SK-N-SH (cell line): ENCODE data around the gene FANCD2OS. TPM values are rescaled to one million over a fixed set of nuclear protein-coding genes. Genes with fewer than 3 reads are reported as not detected.
A peak's percentile ranks its signal among the peaks of the same experiment; 100 is the strongest.

Experiments
- CTCF ChIA-PET: fragments of 300-600, 350-600 bp; formaldehyde crosslinking; extraction: SDS; loops from one replicate; lab custom pipeline; 2021; lab: Yijun Ruan, JAX
- POLR2A ChIA-PET: fragments of 350-600 bp; sonication (Branson Sonifier 250); formaldehyde crosslinking; extraction: SDS; loops from one replicate; lab custom pipeline; 2020; ENCODE audit warnings: antibody characterized with exemption, inconsistent platforms; lab: Yijun Ruan, JAX
- DNase-seq: peaks from one replicate; pipeline ENCODE4 v3.0.0; 2012
- H2AFZ ChIP-seq: fragments of 200-600 bp; sonication (generic); 2 replicates; pipeline ENCODE4 v1.8.1; 2016; ENCODE audit warnings: antibody characterized with exemption, mild to moderate bottlenecking, low read depth
- H3F3A ChIP-seq: fragments of 200-600 bp; sonication (generic); replicated peaks from 2 replicates; pipeline ENCODE3; 2016; ENCODE audit warnings: antibody characterized with exemption, mild to moderate bottlenecking; ENCODE audit not compliant: insufficient read depth
- H3K27ac ChIP-seq, 2 experiments: fragments of 200-500 bp in 1 of 2; fragments of 200-600 bp in 1 of 2; sonication (Bioruptor generic) in 1 of 2; sonication (generic), shearing (Covaris generic) in 1 of 2; 2 replicates each; pipeline versions ENCODE4 v1.5.1 to v1.6.1; 2014 to 2016; ENCODE audit warnings: low read depth in 2 of 2, inconsistent platforms in 1 of 2, low read length in 1 of 2, mild to moderate bottlenecking in 1 of 2, mixed read lengths in 1 of 2
- H3K27me3 ChIP-seq: fragments of 200-600 bp; sonication (generic), shearing (Covaris generic); 2 replicates; pipeline ENCODE4 v1.6.1; 2016; ENCODE audit warnings: mixed run types; ENCODE audit not compliant: insufficient read depth
- H3K36me3 ChIP-seq, 2 experiments: fragments of 200-500 bp in 1 of 2; fragments of 200-600 bp in 1 of 2; sonication (Bioruptor generic) in 1 of 2; sonication (generic) in 1 of 2; replicated peaks in 1 of 2; 2 replicates each; pipeline versions ENCODE3 to v1.5.1; 2014 to 2016; ENCODE audit warnings: low read length in 1 of 2, mild to moderate bottlenecking in 1 of 2; ENCODE audit not compliant: insufficient read depth in 2 of 2, control insufficient read depth in 1 of 2
- H3K4me1 ChIP-seq, 2 experiments: fragments of 200-500 bp in 1 of 2; fragments of 200-600 bp in 1 of 2; sonication (Bioruptor generic) in 1 of 2; sonication (generic), shearing (Covaris generic) in 1 of 2; 2 replicates each; pipeline versions ENCODE4 v1.5.1 to v1.6.1; 2014 to 2016; ENCODE audit warnings: low read depth in 1 of 2, low read length in 1 of 2, mixed run types in 1 of 2; ENCODE audit not compliant: insufficient read depth in 2 of 2, control insufficient read depth in 1 of 2
- H3K4me2 ChIP-seq: fragments of 200-600 bp; sonication (generic), shearing (Covaris generic); 2 replicates; pipeline ENCODE4 v1.6.1; 2017; ENCODE audit warnings: mixed run types
- H3K4me3 ChIP-seq, 2 experiments: fragments of 200-500 bp in 1 of 2; fragments of 200-600 bp in 1 of 2; sonication (Bioruptor generic) in 1 of 2; sonication (generic), shearing (Covaris generic) in 1 of 2; 2 replicates each; pipeline versions ENCODE4 v1.5.1 to v1.8.1; 2014 to 2016; ENCODE audit warnings: low read depth in 2 of 2, inconsistent platforms in 1 of 2, low read length in 1 of 2, mild to moderate bottlenecking in 1 of 2, mixed read lengths in 1 of 2, moderate library complexity in 1 of 2
- H3K79me2 ChIP-seq: fragments of 200-600 bp; sonication (generic); 2 replicates; pipeline ENCODE4 v1.8.1; 2017; ENCODE audit warnings: mild to moderate bottlenecking; ENCODE audit not compliant: insufficient read depth
- H3K9ac ChIP-seq: fragments of 200-600 bp; sonication (generic); 2 replicates; pipeline ENCODE4 v1.6.1; 2017; ENCODE audit warnings: mixed run types
- H3K9me2 ChIP-seq: fragments of 200-600 bp; sonication (generic); 2 replicates; pipeline ENCODE4 v1.6.1; 2017; ENCODE audit warnings: mixed run types
- H3K9me3 ChIP-seq: fragments of 200-600 bp; sonication (generic); 2 replicates; pipeline ENCODE4 v1.6.1; 2017; ENCODE audit warnings: mixed run types, mild to moderate bottlenecking, moderate library complexity
- H4K20me1 ChIP-seq: fragments of 200-600 bp; sonication (generic); 2 replicates; pipeline ENCODE4 v1.6.1; 2017; ENCODE audit warnings: mild to moderate bottlenecking, mixed run types; ENCODE audit not compliant: insufficient read depth
- FOXM1 ChIP-seq: IDR thresholded peaks from 2 replicates; pipeline ENCODE4 v1.4.0; 2012; ENCODE audit warnings: low read depth, mild to moderate bottlenecking
- GATA2 ChIP-seq: sonication (generic); formaldehyde crosslinking; IDR thresholded peaks from 2 replicates; pipeline ENCODE4 v1.5.0; 2020; ENCODE audit warnings: mild to moderate bottlenecking, missing genetic modification reagents
- IRF3 ChIP-seq: fragments of 150-350 bp; IDR thresholded peaks from 2 replicates; pipeline ENCODE4 v1.6.1; 2016; ENCODE audit warnings: mild to moderate bottlenecking, low read depth, low read length
- JUND ChIP-seq: IDR thresholded peaks from 2 replicates; pipeline ENCODE4 v1.4.0; 2012
- MXI1 ChIP-seq: IDR thresholded peaks from 2 replicates; pipeline ENCODE4 v1.6.1; 2012; ENCODE audit warnings: mild to moderate bottlenecking, low read depth, low read length, improper control_type of control experiment
- NFIC ChIP-seq: IDR thresholded peaks from 2 replicates; pipeline ENCODE4 v1.4.0; 2012; ENCODE audit warnings: borderline replicate concordance
- NRF1 ChIP-seq: IDR thresholded peaks from 2 replicates; pipeline ENCODE4 v1.6.1; 2012; ENCODE audit warnings: low read depth, mild to moderate bottlenecking, low read length
- POLR2AphosphoS5 ChIP-seq: IDR thresholded peaks from 2 replicates; pipeline ENCODE4 v1.6.1; 2012; ENCODE audit warnings: low read depth, low read length
- RAD21 ChIP-seq: IDR thresholded peaks from 2 replicates; pipeline ENCODE4 v1.6.1; 2012; ENCODE audit warnings: mild to moderate bottlenecking, low read length
- RCOR1 ChIP-seq: fragments of 150-350 bp; IDR thresholded peaks from 2 replicates; pipeline ENCODE4 v1.6.1; 2017; ENCODE audit warnings: antibody characterized with exemption, low read length
- SIN3A ChIP-seq: IDR thresholded peaks from 2 replicates; pipeline ENCODE4 v1.6.1; 2012; ENCODE audit warnings: low read depth, mild to moderate bottlenecking, low read length, moderate library complexity, borderline replicate concordance
- SMC3 ChIP-seq: IDR thresholded peaks from 2 replicates; pipeline ENCODE4 v1.6.1; 2012; ENCODE audit warnings: low read depth, low read length, improper control_type of control experiment
- TAF1 ChIP-seq: IDR thresholded peaks from 2 replicates; pipeline ENCODE4 v1.6.1; 2012; ENCODE audit warnings: low read depth, mild to moderate bottlenecking, low read length, moderate library complexity, borderline replicate concordance
- TEAD4 ChIP-seq: IDR thresholded peaks from 2 replicates; pipeline ENCODE4 v1.4.0; 2012; ENCODE audit warnings: mild to moderate bottlenecking, borderline replicate concordance; ENCODE audit not compliant: insufficient read depth
- USF1 ChIP-seq: IDR thresholded peaks from 2 replicates; pipeline ENCODE4 v1.4.0; 2012; ENCODE audit warnings: low read depth, borderline replicate concordance
- YY1 ChIP-seq: IDR thresholded peaks from 2 replicates; pipeline ENCODE4 v1.4.0; 2012; ENCODE audit warnings: low read depth, mild to moderate bottlenecking
- WGBS: methylation state at CpG from one replicate; pipeline ENCODE4 v1.1.6; 2017; ENCODE audit warnings: low lambda C conversion rate; 5-methylcytosine and 5-hydroxymethylcytosine counted together
- polyA plus RNA-seq, 3 experiments: library from polyadenylated mRNA; depleted of rRNA; stranded (reverse); fragments of >200 nt; gene quantifications; 2 replicates each; pipeline ENCODE4 v1.2.3, GENCODE V29; 2012
- TF ChIP-seq, protein P1 (sequence below): fragments of 200-600 bp; sonication (generic); IDR thresholded peaks from 2 replicates; pipeline ENCODE4 v1.6.1; 2017; ENCODE audit warnings: antibody characterized with exemption, mild to moderate bottlenecking, moderate library complexity
- TF ChIP-seq, protein P2 (sequence below): IDR thresholded peaks from 2 replicates; pipeline ENCODE4; 2012

FANCD2OS gene
- polyA plus RNA-seq (2012; rRNA removed): not detected in 2 replicates
- polyA plus RNA-seq (2012; cell fraction: cytosol; rRNA removed): not detected in 2 replicates
- polyA plus RNA-seq (2012; cell fraction: nucleus; rRNA removed): not detected in 2 replicates

- no peaks in the 10 kb centered on the region for H3K27me3 ChIP-seq
- H4K20me1 ChIP-seq: no peaks in the 10 kb centered on the region
- H3K36me3 ChIP-seq: no peaks in the 10 kb centered on the region
- TF ChIP-seq FOXM1 (no peak), POLR2AphosphoS5 (no peak), NFIC (no peak), USF1 (no peak), RCOR1 (no peak), TAF1 (no peak), RAD21 (no peak), GATA2 (CRISPR knock-in tag) (no peak), YY1 (no peak), IRF3 (no peak), SMC3 (no peak), TEAD4 (no peak), MXI1 (no peak)
- TF ChIP-seq, protein P1, sequence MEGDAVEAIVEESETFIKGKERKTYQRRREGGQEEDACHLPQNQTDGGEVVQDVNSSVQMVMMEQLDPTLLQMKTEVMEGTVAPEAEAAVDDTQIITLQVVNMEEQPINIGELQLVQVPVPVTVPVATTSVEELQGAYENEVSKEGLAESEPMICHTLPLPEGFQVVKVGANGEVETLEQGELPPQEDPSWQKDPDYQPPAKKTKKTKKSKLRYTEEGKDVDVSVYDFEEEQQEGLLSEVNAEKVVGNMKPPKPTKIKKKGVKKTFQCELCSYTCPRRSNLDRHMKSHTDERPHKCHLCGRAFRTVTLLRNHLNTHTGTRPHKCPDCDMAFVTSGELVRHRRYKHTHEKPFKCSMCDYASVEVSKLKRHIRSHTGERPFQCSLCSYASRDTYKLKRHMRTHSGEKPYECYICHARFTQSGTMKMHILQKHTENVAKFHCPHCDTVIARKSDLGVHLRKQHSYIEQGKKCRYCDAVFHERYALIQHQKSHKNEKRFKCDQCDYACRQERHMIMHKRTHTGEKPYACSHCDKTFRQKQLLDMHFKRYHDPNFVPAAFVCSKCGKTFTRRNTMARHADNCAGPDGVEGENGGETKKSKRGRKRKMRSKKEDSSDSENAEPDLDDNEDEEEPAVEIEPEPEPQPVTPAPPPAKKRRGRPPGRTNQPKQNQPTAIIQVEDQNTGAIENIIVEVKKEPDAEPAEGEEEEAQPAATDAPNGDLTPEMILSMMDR: no peak
- no peak within 1 kb of the TSS for H3K4me3 ChIP-seq
- ChIA-PET POLR2A (no interaction called here), CTCF (no interaction called here)
- H3K4me2 ChIP-seq: no peak within 1 kb of the TSS
- no peaks in the 10 kb centered on the region for H3K4me1 ChIP-seq
- WGBS: 100% methylated on average over 4 of the region's 28 CpGs
- no peaks in the 10 kb centered on the region for H3F3A ChIP-seq
- no peak within 1 kb of the TSS for H2AFZ ChIP-seq
- H3K27ac ChIP-seq: no peak within 1 kb of the TSS
- no peaks in the 10 kb centered on the region for H3K79me2 ChIP-seq
- DNase-seq: no peak
- H3K9ac ChIP-seq: no peak within 1 kb of the TSS
- no peaks in the 10 kb centered on the region for H3K9me2 ChIP-seq
- no peaks in the 10 kb centered on the region for H3K9me3 ChIP-seq
These were observed at the start of gene FANCD2OS for GRCh38 chr3:10108091-10108490. FANCD2OS (minus strand) TSS chr3:10108255; CDS start chr3:10104774, 3,481 bp downstream.

DNA sequence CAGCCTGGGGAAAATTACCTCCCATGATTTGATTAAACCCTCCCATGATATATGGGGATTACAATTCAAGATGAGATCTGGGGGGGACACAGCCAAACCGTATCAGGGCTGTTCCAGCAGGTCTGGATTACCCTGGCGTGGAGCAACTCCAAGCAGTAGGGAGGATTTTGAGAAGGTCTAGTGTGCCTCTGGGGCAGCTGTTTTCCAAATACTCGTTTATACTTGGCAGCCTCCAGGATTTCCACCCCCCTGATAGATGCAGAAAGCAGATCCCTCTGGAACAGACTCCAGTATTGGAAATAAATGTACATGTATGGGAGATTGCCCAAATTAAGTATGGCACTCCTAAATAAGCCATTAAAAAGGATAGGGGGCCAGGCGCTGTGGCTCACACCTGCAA, 49.0 kb upstream of the FANCD2OS start:
- Histone ChIP-seq H3K27ac (no peak overlapping the region), H3F3A (peaks cover 19% of the 10 kb centered on the region), H4K20me1 (no peaks in the 10 kb centered on the region), H3K9me2 (no peaks in the 10 kb centered on the region), H3K4me3 (no peak overlapping the region), H3K4me1 (peaks cover 7 to 9% of the 10 kb centered on the region in 2 experiments; a peak in 2 of 4 replicates), H3K9ac (no peak overlapping the region), H2AFZ (no peak overlapping the region), H3K79me2 (peaks cover under 1% of the 10 kb centered on the region; the same call in 1 of the 2 replicates), H3K9me3 (no peaks in the 10 kb centered on the region), H3K36me3 (peaks cover 0 to 10% of the 10 kb centered on the region in 2 experiments), H3K27me3 (no peaks in the 10 kb centered on the region), H3K4me2 (no peak overlapping the region)
- peak; percentile 51 for DNase-seq
- ChIA-PET POLR2A (no interaction called here), CTCF (no interaction called here)
- 63% methylated on average over 4 of the region's 4 CpGs for whole genome bisulfite sequencing
- TF ChIP-seq, protein P2, sequence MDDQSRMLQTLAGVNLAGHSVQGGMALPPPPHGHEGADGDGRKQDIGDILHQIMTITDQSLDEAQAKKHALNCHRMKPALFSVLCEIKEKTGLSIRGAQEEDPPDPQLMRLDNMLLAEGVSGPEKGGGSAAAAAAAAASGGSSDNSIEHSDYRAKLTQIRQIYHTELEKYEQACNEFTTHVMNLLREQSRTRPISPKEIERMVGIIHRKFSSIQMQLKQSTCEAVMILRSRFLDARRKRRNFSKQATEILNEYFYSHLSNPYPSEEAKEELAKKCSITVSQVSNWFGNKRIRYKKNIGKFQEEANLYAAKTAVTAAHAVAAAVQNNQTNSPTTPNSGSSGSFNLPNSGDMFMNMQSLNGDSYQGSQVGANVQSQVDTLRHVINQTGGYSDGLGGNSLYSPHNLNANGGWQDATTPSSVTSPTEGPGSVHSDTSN: no peak
- TF ChIP-seq NRF1 (no peak), JUND (no peak), SIN3A (no peak), GATA2 (CRISPR knock-in tag) (0 out of 2 replicates have a peak, but pooled peaks have one; percentile 25)
